ENCODE results near the gene MCRIP1.

- TF ChIP-seq CTCF (IDR thresholded peaks at IDR 0.05) (no peak), GABPA (IDR thresholded peaks at IDR 0.05; ENCODE audit: low read depth) (no peak), NRF1 (IDR thresholded peaks at IDR 0.05; ENCODE audit: low read depth, low read length) (no peak)
Measured at GRCh38 chr17:81849457-81849856, 16.4 kb upstream of the MCRIP1 start.
